Keratinocyte (primary cell): ENCODE results near the gene GALR3. TPM values are rescaled to one million over a fixed set of nuclear protein-coding genes. Genes with fewer than 3 reads are reported as not detected.

ENCODE experiments used
- DNase-seq: peaks from one replicate; pipeline ENCODE4 v3.0.0-alpha.2; 2011; ENCODE audit warnings: low read depth, missing footprints, low spot score
- FAIRE-seq: peaks from 2 replicates; lab custom pipeline; 2011; peaks lifted over from hg19 to GRCh38; lab: Jason Lieb, UNC
- H2AFZ ChIP-seq: 2 replicates; pipeline ENCODE4 v1.6.0; 2012; ENCODE audit warnings: low read length, control low read depth, inconsistent platforms; ENCODE audit not compliant: control insufficient read depth
- H3K27ac ChIP-seq: 2 replicates; pipeline ENCODE4 v1.5.1; 2011; ENCODE audit warnings: low read length; ENCODE audit not compliant: control insufficient read depth, insufficient read depth
- H3K27me3 ChIP-seq: 3 replicates; pipeline ENCODE4 v1.6.0; 2011; ENCODE audit warnings: low read length; ENCODE audit not compliant: control insufficient read depth, insufficient read depth; ENCODE audit errors: extremely low read depth
- H3K36me3 ChIP-seq, 2 experiments: 2 replicates in 1 of 2; 3 replicates in 1 of 2; pipeline ENCODE4 v1.5.1; 2011; ENCODE audit warnings: low read length in 2 of 2, mild to moderate bottlenecking in 1 of 2; ENCODE audit not compliant: control insufficient read depth in 2 of 2, insufficient read depth in 2 of 2; ENCODE audit errors: extremely low read depth in 1 of 2
- H3K4me1 ChIP-seq: 3 replicates; pipeline ENCODE4 v1.5.1; 2011; ENCODE audit warnings: low read length; ENCODE audit not compliant: control insufficient read depth, insufficient read depth; ENCODE audit errors: extremely low read depth
- H3K4me2 ChIP-seq: 3 replicates; pipeline ENCODE4 v1.6.0; 2011; ENCODE audit warnings: low read depth, low read length; ENCODE audit not compliant: control insufficient read depth, insufficient read depth; ENCODE audit errors: extremely low read depth
- H3K4me3 ChIP-seq, 3 experiments: fragments of 200-600 bp in 1 of 3; sonication (generic) in 1 of 3; 2 replicates in 2 of 3; 3 replicates in 1 of 3; pipeline ENCODE4 v1.5.1; 2011 to 2016; ENCODE audit warnings: low read length in 3 of 3, mild to moderate bottlenecking in 3 of 3, control low read depth in 2 of 3, inconsistent platforms in 1 of 3, low read depth in 1 of 3, mixed read lengths in 1 of 3, mixed run types in 1 of 3, moderate library complexity in 1 of 3; ENCODE audit not compliant: control insufficient read depth in 2 of 3, insufficient read depth in 2 of 3; ENCODE audit errors: extremely low read depth in 1 of 3
- H3K79me2 ChIP-seq: 2 replicates; pipeline ENCODE4 v1.6.0; 2012; ENCODE audit warnings: low read length; ENCODE audit not compliant: control insufficient read depth, insufficient read depth
- H3K9ac ChIP-seq: 3 replicates; pipeline ENCODE4 v1.6.0; 2011; ENCODE audit warnings: low read length; ENCODE audit not compliant: control insufficient read depth, insufficient read depth; ENCODE audit errors: extremely low read depth
- H3K9me1 ChIP-seq: 3 replicates; pipeline ENCODE4 v1.6.0; 2011; ENCODE audit warnings: low read length; ENCODE audit not compliant: control insufficient read depth, insufficient read depth; ENCODE audit errors: extremely low read depth
- H3K9me3 ChIP-seq: 2 replicates; pipeline ENCODE4 v1.5.1; 2012; ENCODE audit warnings: low read depth, low read length; ENCODE audit not compliant: control insufficient read depth
- H4K20me1 ChIP-seq: 3 replicates; pipeline ENCODE4 v1.6.0; 2011; ENCODE audit warnings: low read length; ENCODE audit not compliant: control insufficient read depth, insufficient read depth; ENCODE audit errors: extremely low read depth
- EZH2 ChIP-seq: IDR thresholded peaks from one replicate; pipeline ENCODE4 v1.6.1; 2012; ENCODE audit warnings: inconsistent platforms, mild to moderate bottlenecking, low read length, moderate library complexity
- dilution Hi-C: fragments of 300-500 bp; cut with MboI; formaldehyde crosslinking; loops from one replicate; pipeline ENCODE4 v1.7.0; 2020; ENCODE audit warnings: low sequenced_read_pairs; ENCODE audit not compliant: extremely low pct_ligation_motif_present
- polyA plus RNA-seq, 5 experiments: library from polyadenylated mRNA; depleted of rRNA in 3 of 5; stranded (reverse) in 3 of 5; stranded (forward) in 1 of 5; unstranded in 1 of 5; fragments of >200 nt; gene quantifications; 1 replicate in 1 of 5; 2 replicates in 3 of 5; 3 replicates in 1 of 5; pipeline versions ENCODE4 v1.2.1 to v1.2.3, GENCODE V29; 2011 to 2012; ENCODE audit warnings: missing spikeins in 2 of 5, low read depth in 1 of 5, low replicate concordance in 1 of 5
- TF ChIP-seq, protein P1 (sequence below), 3 experiments: IDR thresholded peaks in 1 of 3; conservative IDR thresholded peaks in 1 of 3; optimal IDR thresholded peaks in 1 of 3; 2 replicates in 2 of 3; 3 replicates in 1 of 3; pipeline versions ENCODE3 to v1.5.1; 2011; ENCODE audit warnings: low read length in 3 of 3, mild to moderate bottlenecking in 3 of 3, moderate library complexity in 2 of 3, control low read depth in 1 of 3, inconsistent platforms in 1 of 3; ENCODE audit not compliant: insufficient read depth in 2 of 3; ENCODE audit errors: extremely low read depth in 1 of 3

The GALR3 gene
- polyA plus RNA-seq, 1 donor (not counting 4 experiments of a cell fraction or from before 2014, with no cell fraction given), result not detected

DNA sequence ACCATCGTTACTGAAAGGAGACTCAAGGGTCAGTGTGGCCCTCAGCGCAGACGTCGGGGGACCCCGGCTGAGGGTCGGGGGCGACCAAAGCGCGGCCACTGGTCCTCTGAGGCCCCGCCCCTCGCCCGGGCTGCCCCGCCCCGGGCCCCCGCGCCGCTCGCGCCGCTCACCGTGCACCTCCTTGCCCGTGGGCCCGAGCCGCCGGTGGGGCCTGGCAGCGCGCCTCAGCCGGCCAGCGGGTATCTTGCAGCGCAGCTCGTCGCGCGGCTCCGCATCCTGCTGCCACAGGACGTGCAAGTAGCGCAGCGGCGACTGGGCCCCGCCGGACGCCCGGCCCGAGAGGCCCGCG, 20.5 kb downstream of the GALR3 start:
- dilution Hi-C loops, result no loop called here
- DNase-seq, result no peak
- H3K9me1 ChIP-seq, result peaks cover 2% of the 10 kb centered on the region

DNA sequence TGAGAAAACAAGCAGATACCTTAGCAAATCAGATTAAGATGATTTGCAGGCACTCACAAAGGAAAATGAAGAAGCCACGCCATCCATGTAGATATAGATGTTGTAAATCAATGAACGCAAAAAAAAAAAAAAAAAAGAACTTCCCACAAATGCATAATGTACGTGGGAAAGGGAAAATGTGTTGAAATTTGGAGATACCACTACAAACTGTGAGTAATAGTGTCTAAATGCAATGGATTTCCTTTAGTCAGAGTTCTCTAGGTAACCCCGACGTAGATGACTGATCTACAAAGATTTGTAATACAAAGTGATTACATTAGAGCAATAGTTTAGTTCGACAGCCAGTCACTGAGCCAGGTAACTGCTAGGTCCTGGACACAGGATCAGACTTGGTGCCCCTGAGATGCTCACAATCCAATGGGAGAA, 21.7 kb downstream of the GALR3 start:
- Histone ChIP-seq H3K9me1 (peaks cover 2% of the 10 kb centered on the region), H3K9me3 (no peaks in the 10 kb centered on the region), H3K79me2 (peaks cover 43% of the 10 kb centered on the region), H3K9ac (no peak overlapping the region), H3K27ac (no peak overlapping the region), H2AFZ (no peak overlapping the region), H3K36me3 (peaks cover under 1 to 1% of the 10 kb centered on the region in 2 experiments), H3K4me3 (peak overlapping the region; percentile 22 to 52 (median 26)), H4K20me1 (no peaks in the 10 kb centered on the region), H3K4me2 (peak overlapping the region; percentile 25), H3K4me1 (peaks cover 12% of the 10 kb centered on the region), H3K27me3 (no peaks in the 10 kb centered on the region)
- TF ChIP-seq, protein P1, sequence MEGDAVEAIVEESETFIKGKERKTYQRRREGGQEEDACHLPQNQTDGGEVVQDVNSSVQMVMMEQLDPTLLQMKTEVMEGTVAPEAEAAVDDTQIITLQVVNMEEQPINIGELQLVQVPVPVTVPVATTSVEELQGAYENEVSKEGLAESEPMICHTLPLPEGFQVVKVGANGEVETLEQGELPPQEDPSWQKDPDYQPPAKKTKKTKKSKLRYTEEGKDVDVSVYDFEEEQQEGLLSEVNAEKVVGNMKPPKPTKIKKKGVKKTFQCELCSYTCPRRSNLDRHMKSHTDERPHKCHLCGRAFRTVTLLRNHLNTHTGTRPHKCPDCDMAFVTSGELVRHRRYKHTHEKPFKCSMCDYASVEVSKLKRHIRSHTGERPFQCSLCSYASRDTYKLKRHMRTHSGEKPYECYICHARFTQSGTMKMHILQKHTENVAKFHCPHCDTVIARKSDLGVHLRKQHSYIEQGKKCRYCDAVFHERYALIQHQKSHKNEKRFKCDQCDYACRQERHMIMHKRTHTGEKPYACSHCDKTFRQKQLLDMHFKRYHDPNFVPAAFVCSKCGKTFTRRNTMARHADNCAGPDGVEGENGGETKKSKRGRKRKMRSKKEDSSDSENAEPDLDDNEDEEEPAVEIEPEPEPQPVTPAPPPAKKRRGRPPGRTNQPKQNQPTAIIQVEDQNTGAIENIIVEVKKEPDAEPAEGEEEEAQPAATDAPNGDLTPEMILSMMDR (optimal IDR thresholded peaks at IDR 0.05 in 1 of 3, IDR thresholded peaks at IDR 0.05 in 1 of 3, conservative IDR thresholded peaks at IDR 0.05 in 1 of 3; ENCODE audit: extremely low read depth in 1 of 3, insufficient read depth in 2 of 3, low read length in 3 of 3), result no peak
- no peak for TF ChIP-seq EZH2
- dilution Hi-C loops, result no loop called here
- DNase-seq (no peak), FAIRE-seq (no peak)

More for the DNA sequence above, 20.5 kb downstream of the GALR3 start:
- Histone ChIP-seq H3K4me3 (peak overlapping the region; percentile 61 to 85 (median 84)), H3K27me3 (no peaks in the 10 kb centered on the region), H3K27ac (peak overlapping the region; percentile 52), H4K20me1 (no peaks in the 10 kb centered on the region), H3K4me2 (peak overlapping the region; percentile 89), H3K4me1 (peaks cover 12% of the 10 kb centered on the region), H2AFZ (peak overlapping the region; percentile 80), H3K36me3 (peaks cover 2 to 10% of the 10 kb centered on the region in 2 experiments), H3K9ac (peak overlapping the region; percentile 75), H3K9me3 (no peaks in the 10 kb centered on the region), H3K79me2 (peaks cover 36% of the 10 kb centered on the region)
- TF ChIP-seq, protein P1 (optimal IDR thresholded peaks at IDR 0.05 in 1 of 3, IDR thresholded peaks at IDR 0.05 in 1 of 3, conservative IDR thresholded peaks at IDR 0.05 in 1 of 3; ENCODE audit: extremely low read depth in 1 of 3, insufficient read depth in 2 of 3, low read length in 3 of 3), result no peak
- TF ChIP-seq EZH2, result no peak
- FAIRE-seq, result no peak
